OCI-LY1 (cell line): Measurements from ENCODE around the gene PTGER4.

Experiments
- H2AFZ ChIP-seq: fragments of 200-600 bp; sonication (generic), shearing (Covaris generic); 2 replicates; pipeline ENCODE4 v1.6.0; 2014; ENCODE audit warnings: antibody characterized with exemption, mild to moderate bottlenecking, low read length
- H3F3A ChIP-seq: fragments of 200-600 bp; sonication (generic), shearing (Covaris generic); 2 replicates; pipeline ENCODE4 v1.6.0; 2014; ENCODE audit warnings: mild to moderate bottlenecking, antibody characterized with exemption, low read length, moderate library complexity; ENCODE audit not compliant: insufficient read depth
- H3K27ac ChIP-seq: fragments of 200-600 bp; sonication (generic); 2 replicates; pipeline ENCODE4 v1.5.1; 2014; ENCODE audit warnings: low read length, mixed run types, mild to moderate bottlenecking, low read depth; ENCODE audit not compliant: poor library complexity, severe bottlenecking
- H3K27me3 ChIP-seq: fragments of 200-600 bp; sonication (generic); 2 replicates; pipeline ENCODE4 v1.6.0; 2014; ENCODE audit warnings: antibody characterized with exemption, mild to moderate bottlenecking, low read length, moderate library complexity; ENCODE audit not compliant: insufficient read depth
- H3K36me3 ChIP-seq: fragments of 200-600 bp; sonication (generic); 2 replicates; pipeline ENCODE4 v1.6.1; 2014; ENCODE audit warnings: mild to moderate bottlenecking, antibody characterized with exemption, low read length, moderate library complexity, mixed read lengths; ENCODE audit not compliant: insufficient read depth
- H3K4me1 ChIP-seq: fragments of 200-600 bp; sonication (generic); 2 replicates; pipeline ENCODE4 v1.5.1; 2014; ENCODE audit warnings: mild to moderate bottlenecking, low read length, moderate library complexity; ENCODE audit not compliant: insufficient read depth, severe bottlenecking
- H3K4me2 ChIP-seq: fragments of 200-600 bp; sonication (generic), shearing (Covaris generic); 2 replicates; pipeline ENCODE4 v1.6.1; 2014; ENCODE audit warnings: low read length
- H3K4me3 ChIP-seq: fragments of 200-600 bp; sonication (generic); 2 replicates; pipeline ENCODE4 v1.5.1; 2014; ENCODE audit warnings: low read length, low read depth, mild to moderate bottlenecking, mixed read lengths; ENCODE audit not compliant: poor library complexity, severe bottlenecking
- H3K79me2 ChIP-seq: fragments of 200-600 bp; shearing (Covaris generic); 2 replicates; pipeline ENCODE4 v1.6.1; 2016; ENCODE audit warnings: mixed run types, low read length, mixed read lengths; ENCODE audit not compliant: insufficient read depth
- H3K9ac ChIP-seq: fragments of 200-600 bp; sonication (generic), shearing (Covaris generic); 2 replicates; pipeline ENCODE4 v1.6.1; 2014; ENCODE audit warnings: mild to moderate bottlenecking, low read length, mixed read lengths
- H3K9me2 ChIP-seq: fragments of 200-600 bp; sonication (generic), shearing (Covaris generic); 2 replicates; pipeline ENCODE4 v1.6.1; 2014; ENCODE audit warnings: low read depth, mild to moderate bottlenecking, low read length, mixed read lengths
- H3K9me3 ChIP-seq: fragments of 200-600 bp; shearing (Covaris generic); 2 replicates; pipeline ENCODE4 v1.6.1; 2014; ENCODE audit warnings: low read length, mixed read lengths
- H4K20me1 ChIP-seq: fragments of 200-600 bp; sonication (generic), shearing (Covaris generic); 2 replicates; pipeline ENCODE4 v1.6.0; 2016; ENCODE audit warnings: mild to moderate bottlenecking, low read length; ENCODE audit not compliant: insufficient read depth
- EZH2 ChIP-seq: fragments of 200-600 bp; sonication (generic), shearing (Covaris generic); IDR thresholded peaks from 2 replicates; pipeline ENCODE4 v1.8.0; 2017; ENCODE audit warnings: borderline replicate concordance, mixed run types, mild to moderate bottlenecking, antibody characterized with exemption, low read length, moderate library complexity, mixed read lengths
- TF ChIP-seq, protein P1 (sequence below): fragments of 200-600 bp; sonication (generic), shearing (Covaris generic); IDR thresholded peaks from 2 replicates; pipeline ENCODE4 v1.5.1; 2017; ENCODE audit warnings: mild to moderate bottlenecking, antibody characterized with exemption, low read length, moderate library complexity, mixed read lengths

Gene PTGER4

DNA sequence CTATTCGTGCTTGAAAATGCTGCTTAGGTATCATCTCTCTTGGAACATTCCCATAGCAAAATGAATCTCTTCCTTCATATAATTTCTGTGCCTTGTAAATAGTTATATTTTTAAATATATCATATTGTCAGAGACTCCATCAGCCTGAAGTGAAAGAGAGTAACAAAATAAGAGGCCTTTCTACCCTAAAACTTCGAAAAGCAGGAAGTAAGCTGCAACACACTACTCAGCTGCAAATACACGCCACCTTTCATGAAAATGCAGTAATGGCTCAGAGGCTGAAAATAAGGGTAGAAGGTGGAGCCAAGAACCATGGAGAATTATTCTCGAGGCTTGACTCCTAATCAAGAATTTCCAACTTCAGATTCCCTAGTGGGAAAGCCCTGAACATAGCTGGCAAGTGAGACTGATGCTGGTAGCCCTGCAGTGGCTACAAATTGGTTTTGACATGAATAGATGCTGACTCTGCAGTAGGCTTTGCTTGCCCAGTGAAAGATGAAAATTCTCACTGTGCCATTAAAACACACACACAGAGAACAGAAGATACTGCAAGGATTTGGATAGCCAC is 30.2 kb upstream of the PTGER4 start:
- H3K4me1 ChIP-seq: peaks cover 42% of the 10 kb centered on the region
- no peaks in the 10 kb centered on the region for H3K9me3 ChIP-seq
- no peaks in the 10 kb centered on the region for H3K9me2 ChIP-seq
- H4K20me1 ChIP-seq: no peaks in the 10 kb centered on the region
- no peak overlapping the region for H3K9ac ChIP-seq
- H2AFZ ChIP-seq: peak overlapping the region; percentile 82
- H3F3A ChIP-seq: no peaks in the 10 kb centered on the region
- no peaks in the 10 kb centered on the region for H3K27me3 ChIP-seq
- H3K4me2 ChIP-seq: peak overlapping the region; percentile 10; the same call in 1 of the 2 replicates
- H3K4me3 ChIP-seq: no peak overlapping the region
- H3K79me2 ChIP-seq: no peaks in the 10 kb centered on the region
- TF ChIP-seq, protein P1, sequence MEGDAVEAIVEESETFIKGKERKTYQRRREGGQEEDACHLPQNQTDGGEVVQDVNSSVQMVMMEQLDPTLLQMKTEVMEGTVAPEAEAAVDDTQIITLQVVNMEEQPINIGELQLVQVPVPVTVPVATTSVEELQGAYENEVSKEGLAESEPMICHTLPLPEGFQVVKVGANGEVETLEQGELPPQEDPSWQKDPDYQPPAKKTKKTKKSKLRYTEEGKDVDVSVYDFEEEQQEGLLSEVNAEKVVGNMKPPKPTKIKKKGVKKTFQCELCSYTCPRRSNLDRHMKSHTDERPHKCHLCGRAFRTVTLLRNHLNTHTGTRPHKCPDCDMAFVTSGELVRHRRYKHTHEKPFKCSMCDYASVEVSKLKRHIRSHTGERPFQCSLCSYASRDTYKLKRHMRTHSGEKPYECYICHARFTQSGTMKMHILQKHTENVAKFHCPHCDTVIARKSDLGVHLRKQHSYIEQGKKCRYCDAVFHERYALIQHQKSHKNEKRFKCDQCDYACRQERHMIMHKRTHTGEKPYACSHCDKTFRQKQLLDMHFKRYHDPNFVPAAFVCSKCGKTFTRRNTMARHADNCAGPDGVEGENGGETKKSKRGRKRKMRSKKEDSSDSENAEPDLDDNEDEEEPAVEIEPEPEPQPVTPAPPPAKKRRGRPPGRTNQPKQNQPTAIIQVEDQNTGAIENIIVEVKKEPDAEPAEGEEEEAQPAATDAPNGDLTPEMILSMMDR: no peak; the same call in 1 of the 2 replicates
- no peak for TF ChIP-seq EZH2
- H3K36me3 ChIP-seq: no peaks in the 10 kb centered on the region
- H3K27ac ChIP-seq: peak overlapping the region; percentile 31

DNA sequence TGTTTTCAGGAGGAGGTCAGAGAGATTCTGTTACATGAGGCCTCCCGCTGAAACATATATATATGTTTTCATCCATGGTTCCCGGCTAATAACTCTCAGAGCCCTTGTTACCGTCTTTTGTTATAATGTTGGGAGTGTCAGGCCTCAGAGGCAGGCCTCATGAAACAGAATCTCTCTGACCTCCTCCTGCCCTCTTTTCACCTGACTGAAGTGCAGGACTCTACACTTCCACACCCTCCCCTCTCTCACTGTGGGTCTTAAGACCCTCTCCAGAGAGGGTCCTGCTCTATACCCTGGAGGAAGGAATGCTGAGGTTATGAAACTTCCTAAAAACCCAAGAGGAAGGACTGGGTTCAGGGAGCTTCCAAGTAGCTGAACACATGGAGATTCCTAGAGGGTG is 28.5 kb upstream of the PTGER4 start:
- TF ChIP-seq, protein P1: no peak
- TF ChIP-seq EZH2: no peak
- no peak overlapping the region for H2AFZ ChIP-seq

DNA sequence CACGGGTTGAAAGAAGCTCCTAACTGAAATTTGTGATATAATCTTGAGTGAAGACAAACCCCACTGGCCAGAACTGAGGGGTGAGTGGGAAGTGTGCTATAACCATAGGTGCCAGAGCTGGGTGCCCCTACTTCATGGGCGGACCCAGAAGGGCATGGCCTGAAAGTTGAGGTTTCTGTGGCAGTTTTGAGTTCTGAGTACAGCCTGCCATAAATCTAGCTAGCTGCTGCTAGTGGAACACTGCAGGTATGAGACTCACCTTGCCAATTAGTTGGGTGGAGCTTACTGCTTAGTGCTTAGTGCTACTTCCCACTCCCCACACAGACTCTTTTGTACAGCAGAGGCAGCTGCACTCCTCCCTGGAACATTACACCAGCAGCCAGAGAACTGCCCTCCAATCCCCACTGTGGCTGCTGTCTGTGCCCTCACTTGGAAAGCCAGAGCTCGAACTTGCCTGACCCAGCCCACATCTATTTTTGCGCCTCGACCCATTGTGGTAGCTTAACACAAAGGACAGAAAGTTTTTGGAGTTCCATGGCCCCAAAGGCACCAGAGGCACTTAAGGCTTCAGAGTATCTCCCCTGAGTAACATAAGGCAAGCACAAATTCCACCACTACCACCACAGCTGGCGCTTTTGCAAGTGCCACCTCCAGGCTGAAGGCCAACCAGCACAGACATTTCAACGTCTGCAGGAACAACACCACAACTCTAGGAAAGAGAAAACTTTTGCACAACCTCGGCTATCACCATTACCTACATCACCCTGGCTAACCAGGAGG is 27.1 kb upstream of the PTGER4 start:
- Histone ChIP-seq H3K4me3 (no peak overlapping the region), H3K9me2 (no peaks in the 10 kb centered on the region), H3K4me2 (peak overlapping the region; percentile 29; the same call in 1 of the 2 replicates), H3K9ac (peak overlapping the region; percentile 25), H4K20me1 (no peaks in the 10 kb centered on the region), H3K9me3 (no peaks in the 10 kb centered on the region), H3K27me3 (no peaks in the 10 kb centered on the region), H3F3A (no peaks in the 10 kb centered on the region), H3K4me1 (peaks cover 50% of the 10 kb centered on the region), H3K79me2 (no peaks in the 10 kb centered on the region), H2AFZ (no peak overlapping the region), H3K27ac (peak overlapping the region; percentile 68), H3K36me3 (no peaks in the 10 kb centered on the region)
- no peak for TF ChIP-seq EZH2
- TF ChIP-seq, protein P1: no peak

More for the DNA sequence above, 28.5 kb upstream of the PTGER4 start:
- H3K4me1 ChIP-seq: peaks cover 50% of the 10 kb centered on the region
- H3K27ac ChIP-seq: no peak overlapping the region
- H3K9me2 ChIP-seq: no peaks in the 10 kb centered on the region
- H3K9me3 ChIP-seq: no peaks in the 10 kb centered on the region
- H3K9ac ChIP-seq: no peak overlapping the region
- no peaks in the 10 kb centered on the region for H4K20me1 ChIP-seq
- H3K4me2 ChIP-seq: no peak overlapping the region
- no peak overlapping the region for H3K4me3 ChIP-seq
- no peaks in the 10 kb centered on the region for H3K79me2 ChIP-seq
- no peaks in the 10 kb centered on the region for H3K36me3 ChIP-seq
- no peaks in the 10 kb centered on the region for H3K27me3 ChIP-seq
- no peaks in the 10 kb centered on the region for H3F3A ChIP-seq
